ENCODE data around the gene YIF1A. TPM values are rescaled to one million over a fixed set of nuclear protein-coding genes. Genes with fewer than 3 reads are reported as not detected.

The YIF1A gene
- polyA plus RNA-seq, 1 of the 3 experiments (the other 2 are of a cell fraction): 123 TPM

DNA sequence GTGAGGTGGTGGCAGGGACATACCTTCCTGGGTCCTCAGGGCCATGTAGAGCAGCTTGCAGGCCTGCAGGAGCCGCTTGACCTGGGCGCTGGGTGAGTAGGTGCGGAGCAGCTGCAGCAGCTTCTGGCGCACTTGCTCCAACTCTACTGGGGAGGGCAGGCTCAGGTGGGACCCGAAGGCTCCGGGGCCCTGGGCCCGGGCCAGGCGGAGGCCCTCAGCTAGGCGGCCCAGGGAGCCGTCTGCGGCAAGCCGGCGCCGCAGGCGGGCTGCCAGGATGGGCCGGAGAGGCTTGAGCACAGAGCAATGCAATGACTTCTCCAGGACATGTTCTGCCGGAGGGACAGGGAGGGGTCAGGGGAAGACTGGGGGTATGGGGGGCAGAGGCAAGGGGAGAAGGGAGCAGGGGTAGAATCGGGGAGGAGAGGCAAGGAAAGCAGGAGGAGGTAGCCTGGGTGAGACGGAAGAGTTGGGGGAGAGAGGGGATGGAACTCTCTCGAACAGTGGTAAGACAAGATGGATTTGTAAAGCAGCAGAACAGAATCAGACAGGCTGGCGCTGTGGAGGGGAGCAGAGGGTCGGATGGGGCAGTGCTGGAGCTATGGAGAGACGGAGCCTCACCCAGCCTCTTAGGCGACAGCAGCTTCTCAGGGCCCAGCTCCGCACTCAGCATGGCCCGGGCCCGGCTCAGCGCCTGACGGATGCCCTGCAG is 45.1 kb upstream of the YIF1A start:
- Histone ChIP-seq H3K79me2 (ENCODE audit: insufficient read depth) (peaks cover 17% of the 10 kb centered on the region), H3K4me2 (peak overlapping the region; percentile 90; the same call in 1 of the 2 replicates), H3K9me3 (no peaks in the 10 kb centered on the region), H3K9ac (no peak overlapping the region), H3K27ac (ENCODE audit: low read depth in 2 of 2, low read length in 1 of 2) (no peak overlapping the region), H4K20me1 (ENCODE audit: insufficient read depth) (no peaks in the 10 kb centered on the region; the same call in 1 of the 2 replicates), H3F3A (replicated peaks; ENCODE audit: insufficient read depth) (peaks cover 12% of the 10 kb centered on the region), H3K4me1 (ENCODE audit: control insufficient read depth in 1 of 2, insufficient read depth in 2 of 2, low read depth in 1 of 2, low read length in 1 of 2) (peaks cover 24 to 43% of the 10 kb centered on the region in 2 experiments), H2AFZ (ENCODE audit: low read depth) (no peak overlapping the region), H3K4me3 (ENCODE audit: low read depth in 2 of 2, low read length in 1 of 2) (no peak overlapping the region), H3K36me3 (replicated peaks in 1 of 2; ENCODE audit: control insufficient read depth in 1 of 2, insufficient read depth in 2 of 2, low read length in 1 of 2) (peaks cover 11 to 30% of the 10 kb centered on the region in 2 experiments), H3K27me3 (ENCODE audit: insufficient read depth) (no peaks in the 10 kb centered on the region), H3K9me2 (no peaks in the 10 kb centered on the region)
- ChIA-PET CTCF (interaction anchor here (0.7 to 8.8 kb wide), 10 partner anchors 11 to 111 kb away, joined by 3 to 280 read pairs (median 8); partner anchors contain the start of genes B4GAT1, BRMS1 and CD248), POLR2A (interaction anchor here (3.2 kb wide), 1 partner anchor 21 kb away, joined by 33 read pairs; no protein-coding TSS in a partner anchor)
- DNase-seq: peak; percentile 16
- 89% methylated on average over 21 of the region's 29 CpGs for WGBS (ENCODE audit: low lambda C conversion rate)
- TF ChIP-seq NRF1 (IDR thresholded peaks at IDR 0.05; ENCODE audit: low read depth, low read length) (no peak), FOSL2 (IDR thresholded peaks at IDR 0.05; ENCODE audit: borderline replicate concordance, low read depth) (no peak), EZH2phosphoT487 (IDR thresholded peaks at IDR 0.05; ENCODE audit: borderline replicate concordance, low read depth) (no peak), RXRA (IDR thresholded peaks at IDR 0.05; ENCODE audit: borderline replicate concordance, low read depth) (no peak), RCOR1 (IDR thresholded peaks at IDR 0.05; ENCODE audit: low read length) (no peak), SMC3 (IDR thresholded peaks at IDR 0.05; ENCODE audit: low read depth, low read length) (no peak), EP300 (IDR thresholded peaks at IDR 0.05; ENCODE audit: borderline replicate concordance in 1 of 2, low read depth in 1 of 2, low read length in 1 of 2) (no peak), FOXM1 (IDR thresholded peaks at IDR 0.05; ENCODE audit: low read depth) (no peak), MEF2A (IDR thresholded peaks at IDR 0.05; ENCODE audit: borderline replicate concordance, low read depth) (no peak), GATA2 (CRISPR knock-in tag; IDR thresholded peaks at IDR 0.05) (no peak), MXI1 (IDR thresholded peaks at IDR 0.05; ENCODE audit: low read depth, low read length) (no peak), SIN3A (IDR thresholded peaks at IDR 0.05; ENCODE audit: borderline replicate concordance, low read depth, low read length) (no peak), YY1 (IDR thresholded peaks at IDR 0.05; ENCODE audit: low read depth) (no peak), TAF1 (IDR thresholded peaks at IDR 0.05; ENCODE audit: borderline replicate concordance, low read depth, low read length) (no peak)
- TF ChIP-seq, protein P1, sequence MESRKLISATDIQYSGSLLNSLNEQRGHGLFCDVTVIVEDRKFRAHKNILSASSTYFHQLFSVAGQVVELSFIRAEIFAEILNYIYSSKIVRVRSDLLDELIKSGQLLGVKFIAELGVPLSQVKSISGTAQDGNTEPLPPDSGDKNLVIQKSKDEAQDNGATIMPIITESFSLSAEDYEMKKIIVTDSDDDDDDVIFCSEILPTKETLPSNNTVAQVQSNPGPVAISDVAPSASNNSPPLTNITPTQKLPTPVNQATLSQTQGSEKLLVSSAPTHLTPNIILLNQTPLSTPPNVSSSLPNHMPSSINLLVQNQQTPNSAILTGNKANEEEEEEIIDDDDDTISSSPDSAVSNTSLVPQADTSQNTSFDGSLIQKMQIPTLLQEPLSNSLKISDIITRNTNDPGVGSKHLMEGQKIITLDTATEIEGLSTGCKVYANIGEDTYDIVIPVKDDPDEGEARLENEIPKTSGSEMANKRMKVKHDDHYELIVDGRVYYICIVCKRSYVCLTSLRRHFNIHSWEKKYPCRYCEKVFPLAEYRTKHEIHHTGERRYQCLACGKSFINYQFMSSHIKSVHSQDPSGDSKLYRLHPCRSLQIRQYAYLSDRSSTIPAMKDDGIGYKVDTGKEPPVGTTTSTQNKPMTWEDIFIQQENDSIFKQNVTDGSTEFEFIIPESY (IDR thresholded peaks at IDR 0.05; ENCODE audit: borderline replicate concordance, low read depth): no peak
- TF ChIP-seq, protein P2, sequence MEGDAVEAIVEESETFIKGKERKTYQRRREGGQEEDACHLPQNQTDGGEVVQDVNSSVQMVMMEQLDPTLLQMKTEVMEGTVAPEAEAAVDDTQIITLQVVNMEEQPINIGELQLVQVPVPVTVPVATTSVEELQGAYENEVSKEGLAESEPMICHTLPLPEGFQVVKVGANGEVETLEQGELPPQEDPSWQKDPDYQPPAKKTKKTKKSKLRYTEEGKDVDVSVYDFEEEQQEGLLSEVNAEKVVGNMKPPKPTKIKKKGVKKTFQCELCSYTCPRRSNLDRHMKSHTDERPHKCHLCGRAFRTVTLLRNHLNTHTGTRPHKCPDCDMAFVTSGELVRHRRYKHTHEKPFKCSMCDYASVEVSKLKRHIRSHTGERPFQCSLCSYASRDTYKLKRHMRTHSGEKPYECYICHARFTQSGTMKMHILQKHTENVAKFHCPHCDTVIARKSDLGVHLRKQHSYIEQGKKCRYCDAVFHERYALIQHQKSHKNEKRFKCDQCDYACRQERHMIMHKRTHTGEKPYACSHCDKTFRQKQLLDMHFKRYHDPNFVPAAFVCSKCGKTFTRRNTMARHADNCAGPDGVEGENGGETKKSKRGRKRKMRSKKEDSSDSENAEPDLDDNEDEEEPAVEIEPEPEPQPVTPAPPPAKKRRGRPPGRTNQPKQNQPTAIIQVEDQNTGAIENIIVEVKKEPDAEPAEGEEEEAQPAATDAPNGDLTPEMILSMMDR (IDR thresholded peaks at IDR 0.05): no peak
- TF ChIP-seq, protein P3, sequence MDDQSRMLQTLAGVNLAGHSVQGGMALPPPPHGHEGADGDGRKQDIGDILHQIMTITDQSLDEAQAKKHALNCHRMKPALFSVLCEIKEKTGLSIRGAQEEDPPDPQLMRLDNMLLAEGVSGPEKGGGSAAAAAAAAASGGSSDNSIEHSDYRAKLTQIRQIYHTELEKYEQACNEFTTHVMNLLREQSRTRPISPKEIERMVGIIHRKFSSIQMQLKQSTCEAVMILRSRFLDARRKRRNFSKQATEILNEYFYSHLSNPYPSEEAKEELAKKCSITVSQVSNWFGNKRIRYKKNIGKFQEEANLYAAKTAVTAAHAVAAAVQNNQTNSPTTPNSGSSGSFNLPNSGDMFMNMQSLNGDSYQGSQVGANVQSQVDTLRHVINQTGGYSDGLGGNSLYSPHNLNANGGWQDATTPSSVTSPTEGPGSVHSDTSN (IDR thresholded peaks at IDR 0.05): no peak
- TF ChIP-seq, protein P4, sequence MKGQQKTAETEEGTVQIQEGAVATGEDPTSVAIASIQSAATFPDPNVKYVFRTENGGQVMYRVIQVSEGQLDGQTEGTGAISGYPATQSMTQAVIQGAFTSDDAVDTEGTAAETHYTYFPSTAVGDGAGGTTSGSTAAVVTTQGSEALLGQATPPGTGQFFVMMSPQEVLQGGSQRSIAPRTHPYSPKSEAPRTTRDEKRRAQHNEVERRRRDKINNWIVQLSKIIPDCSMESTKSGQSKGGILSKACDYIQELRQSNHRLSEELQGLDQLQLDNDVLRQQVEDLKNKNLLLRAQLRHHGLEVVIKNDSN (IDR thresholded peaks at IDR 0.05; ENCODE audit: borderline replicate concordance, low read depth): no peak
- TF ChIP-seq, protein P5, sequence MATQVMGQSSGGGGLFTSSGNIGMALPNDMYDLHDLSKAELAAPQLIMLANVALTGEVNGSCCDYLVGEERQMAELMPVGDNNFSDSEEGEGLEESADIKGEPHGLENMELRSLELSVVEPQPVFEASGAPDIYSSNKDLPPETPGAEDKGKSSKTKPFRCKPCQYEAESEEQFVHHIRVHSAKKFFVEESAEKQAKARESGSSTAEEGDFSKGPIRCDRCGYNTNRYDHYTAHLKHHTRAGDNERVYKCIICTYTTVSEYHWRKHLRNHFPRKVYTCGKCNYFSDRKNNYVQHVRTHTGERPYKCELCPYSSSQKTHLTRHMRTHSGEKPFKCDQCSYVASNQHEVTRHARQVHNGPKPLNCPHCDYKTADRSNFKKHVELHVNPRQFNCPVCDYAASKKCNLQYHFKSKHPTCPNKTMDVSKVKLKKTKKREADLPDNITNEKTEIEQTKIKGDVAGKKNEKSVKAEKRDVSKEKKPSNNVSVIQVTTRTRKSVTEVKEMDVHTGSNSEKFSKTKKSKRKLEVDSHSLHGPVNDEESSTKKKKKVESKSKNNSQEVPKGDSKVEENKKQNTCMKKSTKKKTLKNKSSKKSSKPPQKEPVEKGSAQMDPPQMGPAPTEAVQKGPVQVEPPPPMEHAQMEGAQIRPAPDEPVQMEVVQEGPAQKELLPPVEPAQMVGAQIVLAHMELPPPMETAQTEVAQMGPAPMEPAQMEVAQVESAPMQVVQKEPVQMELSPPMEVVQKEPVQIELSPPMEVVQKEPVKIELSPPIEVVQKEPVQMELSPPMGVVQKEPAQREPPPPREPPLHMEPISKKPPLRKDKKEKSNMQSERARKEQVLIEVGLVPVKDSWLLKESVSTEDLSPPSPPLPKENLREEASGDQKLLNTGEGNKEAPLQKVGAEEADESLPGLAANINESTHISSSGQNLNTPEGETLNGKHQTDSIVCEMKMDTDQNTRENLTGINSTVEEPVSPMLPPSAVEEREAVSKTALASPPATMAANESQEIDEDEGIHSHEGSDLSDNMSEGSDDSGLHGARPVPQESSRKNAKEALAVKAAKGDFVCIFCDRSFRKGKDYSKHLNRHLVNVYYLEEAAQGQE (IDR thresholded peaks at IDR 0.05; ENCODE audit: low read depth, low read length): no peak

Data from SK-N-SH (cell line).